WI38 (cell line): ENCODE measurements around the gene IL9R.
"Not testable (repeated sequence)": the region's sequence is repeated elsewhere in the genome, so short reads cannot be mapped to it uniquely, and the experiment has no call there.

Source experiments
- H3K4me3 ChIP-seq: 2 replicates; pipeline ENCODE4 v1.5.1; 2011; ENCODE audit warnings: low read depth, mild to moderate bottlenecking, control low read depth, low read length
- TF ChIP-seq, protein P1 (sequence below): IDR thresholded peaks from 2 replicates; pipeline ENCODE4 v1.5.1; 2012; ENCODE audit warnings: low read depth, mild to moderate bottlenecking, control low read depth, low read length

The IL9R gene

GRCh38 chrX:155983326-155983725, 14.2 kb upstream of the IL9R start:
- TF ChIP-seq, protein P1, sequence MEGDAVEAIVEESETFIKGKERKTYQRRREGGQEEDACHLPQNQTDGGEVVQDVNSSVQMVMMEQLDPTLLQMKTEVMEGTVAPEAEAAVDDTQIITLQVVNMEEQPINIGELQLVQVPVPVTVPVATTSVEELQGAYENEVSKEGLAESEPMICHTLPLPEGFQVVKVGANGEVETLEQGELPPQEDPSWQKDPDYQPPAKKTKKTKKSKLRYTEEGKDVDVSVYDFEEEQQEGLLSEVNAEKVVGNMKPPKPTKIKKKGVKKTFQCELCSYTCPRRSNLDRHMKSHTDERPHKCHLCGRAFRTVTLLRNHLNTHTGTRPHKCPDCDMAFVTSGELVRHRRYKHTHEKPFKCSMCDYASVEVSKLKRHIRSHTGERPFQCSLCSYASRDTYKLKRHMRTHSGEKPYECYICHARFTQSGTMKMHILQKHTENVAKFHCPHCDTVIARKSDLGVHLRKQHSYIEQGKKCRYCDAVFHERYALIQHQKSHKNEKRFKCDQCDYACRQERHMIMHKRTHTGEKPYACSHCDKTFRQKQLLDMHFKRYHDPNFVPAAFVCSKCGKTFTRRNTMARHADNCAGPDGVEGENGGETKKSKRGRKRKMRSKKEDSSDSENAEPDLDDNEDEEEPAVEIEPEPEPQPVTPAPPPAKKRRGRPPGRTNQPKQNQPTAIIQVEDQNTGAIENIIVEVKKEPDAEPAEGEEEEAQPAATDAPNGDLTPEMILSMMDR: no peak
- H3K4me3 ChIP-seq: no peak overlapping the region

GRCh38 chrX:155985208-155985607, 12.3 kb upstream of the IL9R start:
- H3K4me3 ChIP-seq: no peak overlapping the region
- TF ChIP-seq, protein P1: no peak

DNA sequence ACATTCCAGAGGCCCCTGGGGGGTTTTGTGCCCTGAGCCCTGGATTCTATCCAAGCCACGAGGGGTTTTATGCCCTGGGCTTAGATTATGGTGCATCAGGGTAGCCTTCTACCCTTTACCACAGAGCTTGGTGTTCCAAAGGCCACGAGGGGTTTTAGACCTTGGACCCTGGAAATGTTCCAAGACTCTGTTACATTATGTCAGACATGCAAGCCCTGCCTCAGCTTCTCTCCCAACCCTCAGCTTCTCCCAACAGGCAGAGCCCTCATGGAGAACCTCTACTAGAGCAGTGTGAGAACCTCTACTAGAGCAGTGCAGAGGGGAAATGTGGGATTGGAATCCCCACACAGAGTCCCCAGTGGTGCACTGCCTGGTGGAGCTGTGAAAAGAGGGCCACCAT, 10.5 kb upstream of the IL9R start:
- H3K4me3 ChIP-seq: not testable (repeated sequence)

DNA sequence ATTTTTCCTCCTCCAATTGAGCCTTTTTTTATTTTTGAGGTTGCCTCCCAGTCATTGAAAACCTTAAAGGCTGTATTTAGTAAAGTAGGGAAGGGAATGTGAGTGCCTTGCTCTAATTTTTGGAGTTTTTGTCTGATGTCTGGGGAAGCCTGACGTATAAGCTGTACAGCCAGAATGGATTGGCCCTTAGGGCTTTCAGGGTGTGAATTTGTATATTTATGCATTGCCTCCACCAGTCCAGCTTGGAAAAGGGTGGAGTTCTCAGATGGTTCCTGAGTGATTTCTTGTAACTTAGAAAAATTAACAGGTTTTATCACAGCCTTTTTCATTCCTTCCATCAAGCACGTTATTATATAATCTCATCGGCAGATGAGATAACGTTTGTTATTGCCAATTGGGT, 8.6 kb upstream of the IL9R start:
- H3K4me3 ChIP-seq: no peak overlapping the region
- TF ChIP-seq, protein P1: no peak

GRCh38 chrX:155993421-155993820, 4.1 kb upstream of the IL9R start:
- TF ChIP-seq, protein P1: no peak
- no peak overlapping the region for H3K4me3 ChIP-seq

GRCh38 chrX:155995321-155995875, 2.1 kb upstream of the IL9R start:
- TF ChIP-seq, protein P1: no peak
- no peak overlapping the region for H3K4me3 ChIP-seq

GRCh38 chrX:155998116-155998515, 620 bp downstream of the IL9R start:
- TF ChIP-seq, protein P1: no peak
- H3K4me3 ChIP-seq: no peak overlapping the region
